ENCODE results near the gene SLC38A8.

SLC38A8 gene

GRCh38 chr16:84079664-84080063, 37.1 kb upstream of the SLC38A8 start:
- H3K36me3 ChIP-seq = peaks cover 50% of the 10 kb centered on the region
- H3K27me3 ChIP-seq = no peaks in the 10 kb centered on the region
- no peaks in the 10 kb centered on the region for H3K9me3 ChIP-seq
- no peak overlapping the region for H3K4me3 ChIP-seq (ENCODE audit: low read depth in 1 of 2, low read length in 1 of 2)
- peaks cover 17 to 24% of the 10 kb centered on the region in 2 experiments for H3K4me1 ChIP-seq (ENCODE audit: control insufficient read depth in 1 of 2, insufficient read depth in 1 of 2, low read depth in 1 of 2, low read length in 1 of 2)
- no peak overlapping the region for H3K27ac ChIP-seq
- no peak for TF ChIP-seq CTCF (IDR thresholded peaks at IDR 0.05)

GRCh38 chr16:84075376-84075775, 32.8 kb upstream of the SLC38A8 start:
- H3K27ac ChIP-seq = no peak overlapping the region
- H3K27me3 ChIP-seq = no peaks in the 10 kb centered on the region
- H3K9me3 ChIP-seq = no peaks in the 10 kb centered on the region
- H3K36me3 ChIP-seq = peaks cover 62% of the 10 kb centered on the region
- no peak overlapping the region for H3K4me3 ChIP-seq (ENCODE audit: low read depth in 1 of 2, low read length in 1 of 2)
- H3K4me1 ChIP-seq (ENCODE audit: control insufficient read depth in 1 of 2, insufficient read depth in 1 of 2, low read depth in 1 of 2, low read length in 1 of 2) = peaks cover 1 to 2% of the 10 kb centered on the region in 2 experiments
- no peak for TF ChIP-seq CTCF (IDR thresholded peaks at IDR 0.05)

- H3K36me3 ChIP-seq = peaks cover 57% of the 10 kb centered on the region
- H3K27ac ChIP-seq = no peak overlapping the region
Measured at GRCh38 chr16:84074721-84075120, 32.1 kb upstream of the SLC38A8 start.

GRCh38 chr16:84072014-84072413, 29.4 kb upstream of the SLC38A8 start:
- peaks cover 54% of the 10 kb centered on the region for H3K36me3 ChIP-seq
- TF ChIP-seq CTCF (IDR thresholded peaks at IDR 0.05) = no peak
- no peak overlapping the region for H3K4me3 ChIP-seq (ENCODE audit: low read depth in 1 of 2, low read length in 1 of 2)
- H3K9me3 ChIP-seq = no peaks in the 10 kb centered on the region
- peaks cover 23 to 25% of the 10 kb centered on the region in 2 experiments for H3K4me1 ChIP-seq (ENCODE audit: control insufficient read depth in 1 of 2, insufficient read depth in 1 of 2, low read depth in 1 of 2, low read length in 1 of 2)
- H3K27me3 ChIP-seq = no peaks in the 10 kb centered on the region
- no peak overlapping the region for H3K27ac ChIP-seq

More at GRCh38 chr16:84074721-84075120, 32.1 kb upstream of the SLC38A8 start:
- Histone ChIP-seq H3K4me3 (ENCODE audit: low read depth in 1 of 2, low read length in 1 of 2) (no peak overlapping the region), H3K4me1 (ENCODE audit: control insufficient read depth in 1 of 2, insufficient read depth in 1 of 2, low read depth in 1 of 2, low read length in 1 of 2) (peaks cover 8% of the 10 kb centered on the region in 2 experiments), H3K27me3 (no peaks in the 10 kb centered on the region), H3K9me3 (no peaks in the 10 kb centered on the region)
- no peak for TF ChIP-seq CTCF (IDR thresholded peaks at IDR 0.05)

- Histone ChIP-seq H3K36me3 (peaks cover 57% of the 10 kb centered on the region), H3K27ac (no peak overlapping the region)
- no peak for TF ChIP-seq CTCF (IDR thresholded peaks at IDR 0.05)
Measured at GRCh38 chr16:84071121-84071520, 28.5 kb upstream of the SLC38A8 start.

GRCh38 chr16:84069540-84069939, 26.9 kb upstream of the SLC38A8 start:
- Histone ChIP-seq H3K36me3 (peaks cover 41% of the 10 kb centered on the region), H3K27me3 (no peaks in the 10 kb centered on the region), H3K9me3 (no peaks in the 10 kb centered on the region), H3K4me1 (ENCODE audit: control insufficient read depth in 1 of 2, insufficient read depth in 1 of 2, low read depth in 1 of 2, low read length in 1 of 2) (peaks cover 23 to 25% of the 10 kb centered on the region in 2 experiments), H3K27ac (peak overlapping the region; percentile 88), H3K4me3 (ENCODE audit: low read depth in 1 of 2, low read length in 1 of 2) (peak overlapping the region in 1 of 2 experiments; percentile 1)
- TF ChIP-seq CTCF (IDR thresholded peaks at IDR 0.05) = no peak

More at GRCh38 chr16:84071121-84071520, 28.5 kb upstream of the SLC38A8 start:
- H3K4me1 ChIP-seq (ENCODE audit: control insufficient read depth in 1 of 2, insufficient read depth in 1 of 2, low read depth in 1 of 2, low read length in 1 of 2) = peaks cover 23 to 25% of the 10 kb centered on the region in 2 experiments
- H3K4me3 ChIP-seq (ENCODE audit: low read depth in 1 of 2, low read length in 1 of 2) = no peak overlapping the region
- no peaks in the 10 kb centered on the region for H3K9me3 ChIP-seq
- H3K27me3 ChIP-seq = no peaks in the 10 kb centered on the region
